HepG2 (cell line): Measurements from ENCODE around the gene STIM2. TPM values are rescaled to one million over a fixed set of nuclear protein-coding genes. Genes with fewer than 3 reads are reported as not detected.

Experiments
- ATAC-seq: fragments of 200-7000 bp; cut with Tn5 transposase; 3 replicates; pipeline ENCODE4 v1.9.1; 2020; ENCODE audit warnings: mild to moderate bottlenecking, moderate library complexity
- BruUV-seq: library from RNA; stranded (reverse); fragments of 400-500 nt; replicated peaks from 2 replicates; lab custom pipeline; 2021; lab: Mats Ljungman, UMichigan
- CTCF ChIA-PET: fragments of 300-600 bp; formaldehyde crosslinking; extraction: SDS; loops from one replicate; lab custom pipeline; 2021; ENCODE audit warnings: low total read pairs, inconsistent platforms, low intra/inter-chr PET ratio; lab: Yijun Ruan, JAX
- POLR2A ChIA-PET: fragments of 350-600 bp; sonication (Branson Sonifier 250); formaldehyde crosslinking; loops from one replicate; lab custom pipeline; 2020; ENCODE audit warnings: antibody characterized with exemption, inconsistent platforms; lab: Yijun Ruan, JAX
- DNase-seq: peaks from one replicate; pipeline ENCODE4 v3.0.0-alpha.2; 2015; ENCODE audit warnings: low spot score
- FAIRE-seq: peaks from 3 replicates; lab custom pipeline; 2011; peaks lifted over from hg19 to GRCh38; lab: Jason Lieb, UNC
- H2AFZ ChIP-seq: one replicate; pipeline ENCODE4 v1.6.1; 2011; ENCODE audit warnings: low read length, inconsistent platforms
- H3K27ac ChIP-seq: fragments of 300-600 bp; 3 replicates; pipeline ENCODE4 v1.8.0; 2011; ENCODE audit warnings: mixed run types, mild to moderate bottlenecking, mixed read lengths, low read length, inconsistent platforms; ENCODE audit not compliant: insufficient read depth; ENCODE audit errors: extremely low read length
- H3K27me3 ChIP-seq, 2 experiments: fragments of 200-600 bp in 1 of 2; 2 replicates in 1 of 2; 3 replicates in 1 of 2; pipeline versions ENCODE4 v1.6.0 to v1.8.0; 2011; ENCODE audit warnings: low read length in 2 of 2, mild to moderate bottlenecking in 2 of 2, moderate library complexity in 2 of 2, inconsistent platforms in 1 of 2; ENCODE audit not compliant: insufficient read depth in 2 of 2, control insufficient read depth in 1 of 2
- H3K36me3 ChIP-seq, 2 experiments: fragments of 200-600 bp in 1 of 2; replicated peaks in 1 of 2; 2 replicates in 1 of 2; 3 replicates in 1 of 2; pipeline versions ENCODE4 v1.5.1 to v1.8.0; 2011; ENCODE audit warnings: low read length in 2 of 2, inconsistent platforms in 1 of 2; ENCODE audit not compliant: insufficient read depth in 2 of 2, control insufficient read depth in 1 of 2
- H3K4me1 ChIP-seq: 2 replicates; pipeline ENCODE4 v1.5.1; 2012; ENCODE audit warnings: low read length, inconsistent platforms; ENCODE audit not compliant: insufficient read depth
- H3K4me2 ChIP-seq: 2 replicates; pipeline ENCODE4 v1.6.0; 2011; ENCODE audit warnings: low read depth, low read length, inconsistent platforms
- H3K4me3 ChIP-seq, 3 experiments: fragments of 200-600 bp in 1 of 3; sonication (generic), shearing (Covaris generic) in 1 of 3; replicated peaks in 1 of 3; 2 replicates each; pipeline ENCODE4 v1.5.1; 2011 to 2016; ENCODE audit warnings: low read length in 3 of 3, inconsistent platforms in 2 of 3, low read depth in 2 of 3, mild to moderate bottlenecking in 2 of 3, control low read depth in 1 of 3, mixed read lengths in 1 of 3; ENCODE audit not compliant: insufficient read depth in 1 of 3
- H3K79me2 ChIP-seq: one replicate; pipeline ENCODE4 v1.6.1; 2011; ENCODE audit warnings: low read length, inconsistent platforms; ENCODE audit not compliant: insufficient read depth
- H3K9ac ChIP-seq: 2 replicates; pipeline ENCODE4 v1.6.0; 2011; ENCODE audit warnings: mild to moderate bottlenecking, low read depth, low read length, inconsistent platforms; ENCODE audit not compliant: insufficient read depth
- H3K9me3 ChIP-seq: 2 replicates; pipeline ENCODE4 v1.5.1; 2012; ENCODE audit warnings: mild to moderate bottlenecking, low read length
- H4K20me1 ChIP-seq: 2 replicates; pipeline ENCODE4 v1.6.0; 2011; ENCODE audit warnings: inconsistent platforms, mild to moderate bottlenecking, low read length, moderate library complexity; ENCODE audit not compliant: insufficient read depth
- BCL6 ChIP-seq: IDR thresholded peaks from 2 replicates; pipeline ENCODE4 v1.6.1; 2016; ENCODE audit warnings: missing genetic modification reagents, missing compliant biosample characterization
- REPIN1 ChIP-seq: sonication (generic); formaldehyde crosslinking; IDR thresholded peaks from 2 replicates; pipeline ENCODE4 v1.8.0; 2022; ENCODE audit warnings: missing genetic modification reagents, low read depth, mild to moderate bottlenecking, borderline replicate concordance
- SP140L ChIP-seq: sonication (generic); formaldehyde crosslinking; IDR thresholded peaks from 2 replicates; pipeline ENCODE4 v1.4.0; 2020; ENCODE audit warnings: missing genetic modification reagents, borderline replicate concordance
- ZNF597 ChIP-seq: sonication (generic); formaldehyde crosslinking; IDR thresholded peaks from 2 replicates; pipeline ENCODE4 v1.5.0; 2020; ENCODE audit warnings: missing genetic modification reagents
- WGBS: methylation state at CpG from one replicate; pipeline ENCODE4 v1.1.6; 2017; ENCODE audit warnings: low lambda C conversion rate; 5-methylcytosine and 5-hydroxymethylcytosine counted together
- in situ Hi-C: cut with HindIII; loops from 2 replicates; pipeline ENCODE4 v1.10.0; 2017; ENCODE audit warnings: low pct_unique_long_range_greater_than_20kb; ENCODE audit not compliant: extremely low pct_ligation_motif_present
- intact Hi-C: fragments of 100-400 bp; cut with micrococcal nuclease; formaldehyde crosslinking; loops from one replicate; pipeline ENCODE4 v1.10.0; 2022; ENCODE audit not compliant: unreplicated experiment
- polyA plus RNA-seq, 8 experiments: library from polyadenylated mRNA; depleted of rRNA in 3 of 8; stranded (reverse) in 7 of 8; unstranded in 1 of 8; fragments of >200 nt; fragmentation: Illumina TruSeq in 4 of 8; extraction: Trizol in 4 of 8; gene quantifications; 2 replicates each; pipeline versions ENCODE4 v1.2.1 to v1.2.3, GENCODE V29; 2011 to 2016; ENCODE audit warnings: low read depth in 4 of 8, missing spikeins in 1 of 8, mixed read lengths in 1 of 8; ENCODE audit not compliant: insufficient read depth in 1 of 8
- total RNA-seq, 5 experiments: library from RNA; depleted of rRNA; stranded (reverse); fragments of >200 nt; fragmentation: Illumina TruSeq; extraction: Trizol; gene quantifications; 2 replicates each; pipeline ENCODE4 v1.2.3, GENCODE V29; 2016; ENCODE audit warnings: low read depth in 1 of 5
- TF ChIP-seq, protein P1 (sequence below): sonication (generic); formaldehyde crosslinking; IDR thresholded peaks from 2 replicates; pipeline ENCODE4 v1.4.0; 2020; ENCODE audit warnings: missing genetic modification reagents, borderline replicate concordance

The STIM2 gene
- total and polyA plus RNA-seq, 2 of the 13 experiments (the other 11 are each of a cell fraction or from before 2014, with no cell fraction given), result 19.3 to 19.4 TPM

DNA sequence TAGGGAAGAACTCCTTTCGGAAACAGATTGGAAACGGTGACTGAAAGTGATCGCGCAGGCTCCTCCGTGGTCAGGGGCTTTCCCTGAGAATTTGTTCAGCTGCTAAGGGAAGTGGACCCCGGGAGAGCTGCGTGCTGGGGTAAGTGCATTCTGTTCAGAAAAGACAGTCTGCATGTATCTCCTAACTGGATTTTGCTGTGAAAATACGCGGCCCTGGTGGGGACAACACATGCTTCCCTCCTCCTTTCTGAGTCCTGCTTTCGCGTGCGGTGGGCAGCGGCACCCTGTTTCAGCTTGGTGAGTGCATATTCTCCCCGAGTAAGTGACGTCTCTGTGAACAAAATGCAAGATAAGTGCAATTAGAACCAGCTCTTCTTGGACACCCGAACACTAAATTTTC is 195.6 kb downstream of the STIM2 start:
- Histone ChIP-seq H3K27ac (no peak overlapping the region), H3K36me3 (no peaks in the 10 kb centered on the region), H3K4me3 (no peak overlapping the region), H3K4me2 (no peak overlapping the region), H3K4me1 (no peaks in the 10 kb centered on the region), H2AFZ (no peak overlapping the region), H3K9ac (no peak overlapping the region), H3K27me3 (peaks cover 4 to 30% of the 10 kb centered on the region in 2 experiments; a peak in 4 of 5 replicates), H4K20me1 (no peaks in the 10 kb centered on the region), H3K79me2 (no peaks in the 10 kb centered on the region), H3K9me3 (no peaks in the 10 kb centered on the region)
- ChIA-PET POLR2A (no interaction called here), CTCF (no interaction called here)
- in situ Hi-C loops, result no loop called here
- TF ChIP-seq, protein P1, sequence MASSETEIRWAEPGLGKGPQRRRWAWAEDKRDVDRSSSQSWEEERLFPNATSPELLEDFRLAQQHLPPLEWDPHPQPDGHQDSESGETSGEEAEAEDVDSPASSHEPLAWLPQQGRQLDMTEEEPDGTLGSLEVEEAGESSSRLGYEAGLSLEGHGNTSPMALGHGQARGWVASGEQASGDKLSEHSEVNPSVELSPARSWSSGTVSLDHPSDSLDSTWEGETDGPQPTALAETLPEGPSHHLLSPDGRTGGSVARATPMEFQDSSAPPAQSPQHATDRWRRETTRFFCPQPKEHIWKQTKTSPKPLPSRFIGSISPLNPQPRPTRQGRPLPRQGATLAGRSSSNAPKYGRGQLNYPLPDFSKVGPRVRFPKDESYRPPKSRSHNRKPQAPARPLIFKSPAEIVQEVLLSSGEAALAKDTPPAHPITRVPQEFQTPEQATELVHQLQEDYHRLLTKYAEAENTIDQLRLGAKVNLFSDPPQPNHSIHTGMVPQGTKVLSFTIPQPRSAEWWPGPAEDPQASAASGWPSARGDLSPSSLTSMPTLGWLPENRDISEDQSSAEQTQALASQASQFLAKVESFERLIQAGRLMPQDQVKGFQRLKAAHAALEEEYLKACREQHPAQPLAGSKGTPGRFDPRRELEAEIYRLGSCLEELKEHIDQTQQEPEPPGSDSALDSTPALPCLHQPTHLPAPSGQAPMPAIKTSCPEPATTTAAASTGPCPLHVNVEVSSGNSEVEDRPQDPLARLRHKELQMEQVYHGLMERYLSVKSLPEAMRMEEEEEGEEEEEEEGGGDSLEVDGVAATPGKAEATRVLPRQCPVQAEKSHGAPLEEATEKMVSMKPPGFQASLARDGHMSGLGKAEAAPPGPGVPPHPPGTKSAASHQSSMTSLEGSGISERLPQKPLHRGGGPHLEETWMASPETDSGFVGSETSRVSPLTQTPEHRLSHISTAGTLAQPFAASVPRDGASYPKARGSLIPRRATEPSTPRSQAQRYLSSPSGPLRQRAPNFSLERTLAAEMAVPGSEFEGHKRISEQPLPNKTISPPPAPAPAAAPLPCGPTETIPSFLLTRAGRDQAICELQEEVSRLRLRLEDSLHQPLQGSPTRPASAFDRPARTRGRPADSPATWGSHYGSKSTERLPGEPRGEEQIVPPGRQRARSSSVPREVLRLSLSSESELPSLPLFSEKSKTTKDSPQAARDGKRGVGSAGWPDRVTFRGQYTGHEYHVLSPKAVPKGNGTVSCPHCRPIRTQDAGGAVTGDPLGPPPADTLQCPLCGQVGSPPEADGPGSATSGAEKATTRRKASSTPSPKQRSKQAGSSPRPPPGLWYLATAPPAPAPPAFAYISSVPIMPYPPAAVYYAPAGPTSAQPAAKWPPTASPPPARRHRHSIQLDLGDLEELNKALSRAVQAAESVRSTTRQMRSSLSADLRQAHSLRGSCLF (CRISPR knock-in tag), result no peak
- TF ChIP-seq REPIN1 (CRISPR knock-in tag), result no peak
- no peak for TF ChIP-seq BCL6 (CRISPR knock-in tag)
- no peak for TF ChIP-seq ZNF597
- TF ChIP-seq SP140L, result no peak
- intact Hi-C loops, result no loop called here
- no peak for ATAC-seq
- no TSS peak for BruUV-seq
- 50% methylated on average over 16 of the region's 16 CpGs for WGBS
- no peak for DNase-seq
- FAIRE-seq, result no peak
